Measurements from ENCODE around the gene TBCE.
"Not testable (repeated sequence)": the region's sequence is repeated elsewhere in the genome, so short reads cannot be mapped to it uniquely, and the experiment has no call there.

Gene TBCE

DNA sequence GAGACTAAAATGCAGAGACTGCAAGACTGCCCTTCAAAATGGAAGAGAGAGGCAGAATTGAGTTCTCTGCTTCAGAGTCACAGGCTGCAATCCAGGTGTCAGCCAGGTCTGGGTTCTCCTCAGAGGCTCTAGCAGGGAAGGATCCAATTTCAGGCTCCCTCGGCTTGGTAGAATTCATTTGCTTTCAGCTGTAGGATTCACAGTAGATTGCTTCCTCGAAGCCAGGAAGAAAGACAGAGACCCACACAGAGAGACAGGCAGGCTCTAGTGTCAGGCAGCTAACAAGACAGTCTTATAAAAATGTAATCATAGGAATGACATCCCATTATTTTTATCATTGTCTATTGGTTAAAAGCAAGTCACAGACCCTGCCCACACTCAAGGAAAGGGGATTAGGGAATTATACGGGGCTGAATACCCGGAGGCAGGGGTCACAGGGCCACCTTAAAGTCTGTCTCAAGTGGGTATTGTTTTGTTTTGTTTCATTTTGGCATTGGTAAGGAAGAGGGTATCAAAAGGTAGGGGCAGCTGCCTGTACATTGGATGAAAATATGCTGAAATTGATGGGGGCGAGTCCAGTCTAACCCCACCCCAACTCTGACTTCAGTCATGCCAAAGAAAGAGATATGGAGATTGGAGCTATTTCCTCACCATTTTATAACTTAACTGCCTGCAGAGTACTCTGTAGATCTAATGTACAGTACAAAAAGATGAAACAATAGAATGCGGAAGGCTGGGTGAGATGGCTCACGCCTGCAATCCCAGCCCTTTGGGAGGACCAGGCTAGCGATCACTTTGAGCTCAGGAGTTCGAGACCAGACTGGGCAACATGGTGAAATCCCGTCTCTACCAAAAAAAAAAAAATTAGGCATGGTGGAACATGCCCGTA lies 9.5 kb upstream of the TBCE start:
- DNase-seq: no peak

DNA sequence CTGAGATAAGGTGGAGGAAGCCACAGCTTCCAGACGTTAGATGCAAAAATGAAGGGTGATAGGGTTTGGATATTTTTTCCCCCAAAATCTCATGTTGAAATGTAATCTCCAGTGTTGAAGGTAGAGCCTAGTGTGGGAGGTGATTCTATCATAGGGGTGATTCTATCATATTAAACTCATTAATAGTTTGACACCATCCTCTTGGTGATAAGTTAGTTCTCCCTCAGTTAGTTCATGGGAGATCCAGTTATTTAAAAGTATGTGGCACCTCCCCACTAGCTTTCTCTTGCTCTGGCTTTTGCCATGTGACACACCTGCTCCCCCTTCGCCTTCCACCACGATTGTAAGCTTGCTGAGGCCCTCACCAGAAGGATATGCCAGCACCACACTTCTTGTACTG lies 8.3 kb upstream of the TBCE start:
- no peak for DNase-seq

DNA sequence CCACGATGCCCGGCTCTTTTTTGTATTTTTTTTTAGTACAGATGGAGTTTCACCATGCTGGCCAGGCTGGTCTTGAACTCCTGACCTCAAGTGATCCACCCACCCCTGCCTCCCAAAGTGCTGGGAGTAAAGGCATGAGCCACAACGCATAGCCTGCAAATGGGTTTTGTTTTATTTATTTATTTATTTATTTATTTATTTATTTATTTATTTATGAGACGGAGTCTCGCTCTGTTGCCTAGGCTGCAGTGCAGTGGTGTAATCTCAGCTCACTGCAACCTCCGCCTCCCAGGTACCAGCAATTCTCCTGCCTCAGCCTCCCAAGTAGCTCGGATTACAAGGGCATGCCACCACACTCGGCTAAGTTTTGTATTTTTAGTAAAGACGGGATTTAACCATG lies 3.0 kb upstream of the TBCE start:
- not testable (repeated sequence) for DNase-seq

DNA sequence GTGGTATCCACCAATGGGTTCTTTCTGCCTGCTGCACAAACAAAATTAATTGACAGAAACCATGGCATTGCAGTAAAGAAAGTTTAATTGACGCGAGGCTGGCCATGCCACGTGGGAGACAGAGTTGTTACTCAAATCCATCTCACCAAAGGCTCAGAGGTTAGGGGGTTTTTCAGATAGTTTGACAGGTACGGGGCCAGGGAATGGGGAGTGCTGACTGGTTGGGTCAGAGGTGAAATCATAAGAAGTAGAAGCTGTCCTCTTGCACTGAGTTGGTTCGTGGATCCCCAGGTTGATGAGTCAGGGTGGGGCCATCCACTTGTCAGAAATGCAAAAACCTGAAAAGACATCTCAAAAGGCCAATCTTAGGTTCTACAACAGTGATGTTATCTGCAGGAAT lies 941 bp upstream of the TBCE start:
- no peak for DNase-seq

DNA sequence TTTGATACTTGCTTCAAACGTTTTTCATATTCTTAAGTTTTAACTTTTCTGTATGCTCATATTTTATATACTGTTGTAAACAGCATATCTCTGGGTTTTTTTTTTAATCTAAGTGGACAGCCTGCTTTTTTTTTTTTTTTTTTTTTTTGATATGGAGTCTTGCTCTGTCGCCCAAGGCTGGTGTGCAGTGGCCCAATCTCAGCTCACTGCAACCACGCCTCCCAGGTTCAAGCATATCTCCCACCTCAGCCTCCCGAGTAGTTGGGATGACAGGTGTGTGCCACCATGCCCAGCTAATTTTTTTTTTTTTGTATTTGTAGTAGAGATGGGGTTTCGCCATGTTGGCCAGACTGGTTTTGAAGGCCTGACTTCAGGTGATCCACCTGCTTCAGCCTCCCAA lies 1.2 kb downstream of the TBCE start:
- no peak for DNase-seq

DNA sequence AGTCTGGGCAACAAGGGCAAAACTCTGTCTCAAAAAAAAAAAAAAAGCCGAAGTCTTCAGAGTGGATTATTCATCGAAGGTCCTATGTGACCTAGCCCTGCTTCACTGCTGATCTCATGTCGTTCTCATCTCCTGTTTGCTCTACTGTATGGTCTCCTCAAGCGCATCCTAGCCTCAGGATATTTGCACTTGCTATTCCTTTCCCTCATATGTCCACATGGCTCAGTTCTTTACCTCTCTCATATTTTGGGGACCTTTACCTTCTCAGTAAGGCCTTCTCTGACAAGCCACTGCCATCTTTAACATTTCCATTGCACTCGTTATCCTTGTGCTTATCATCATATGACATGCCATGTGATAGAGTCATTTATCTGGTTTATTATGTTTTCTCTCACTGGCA lies 2.6 kb downstream of the TBCE start:
- no peak for DNase-seq

DNA sequence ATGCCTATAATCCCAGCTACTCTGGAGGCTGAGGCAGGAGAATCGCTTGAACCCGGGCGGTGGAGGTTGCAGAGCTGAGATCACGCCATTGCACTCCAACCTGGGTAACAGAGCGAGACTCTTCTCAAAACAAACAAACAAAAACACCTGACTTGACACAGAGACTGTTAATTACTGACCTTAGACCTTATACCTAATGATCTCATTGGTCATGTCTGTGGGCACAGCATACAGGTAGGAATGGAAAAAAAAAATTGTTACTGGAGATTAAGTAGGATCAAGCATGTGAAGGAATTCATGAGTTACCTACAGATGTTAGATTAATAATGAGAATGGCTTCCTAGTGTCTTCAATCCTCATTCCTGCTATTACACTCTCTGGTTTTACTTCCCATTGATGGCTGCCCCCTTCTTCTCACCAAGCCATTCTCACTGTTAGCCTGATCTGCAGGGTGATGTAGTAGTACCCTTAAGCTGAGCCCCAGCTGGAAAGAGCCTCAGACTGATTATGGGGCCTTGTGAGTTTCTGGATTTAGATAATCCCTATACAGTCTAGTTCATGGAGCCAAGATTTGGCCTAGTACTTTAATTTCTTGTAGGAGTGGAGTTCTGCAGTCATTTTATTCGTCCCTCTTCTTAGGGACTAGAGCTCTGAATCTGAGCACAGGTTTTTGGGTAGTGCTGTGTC lies 8.8 kb downstream of the TBCE start:
- no peak for DNase-seq

DNA sequence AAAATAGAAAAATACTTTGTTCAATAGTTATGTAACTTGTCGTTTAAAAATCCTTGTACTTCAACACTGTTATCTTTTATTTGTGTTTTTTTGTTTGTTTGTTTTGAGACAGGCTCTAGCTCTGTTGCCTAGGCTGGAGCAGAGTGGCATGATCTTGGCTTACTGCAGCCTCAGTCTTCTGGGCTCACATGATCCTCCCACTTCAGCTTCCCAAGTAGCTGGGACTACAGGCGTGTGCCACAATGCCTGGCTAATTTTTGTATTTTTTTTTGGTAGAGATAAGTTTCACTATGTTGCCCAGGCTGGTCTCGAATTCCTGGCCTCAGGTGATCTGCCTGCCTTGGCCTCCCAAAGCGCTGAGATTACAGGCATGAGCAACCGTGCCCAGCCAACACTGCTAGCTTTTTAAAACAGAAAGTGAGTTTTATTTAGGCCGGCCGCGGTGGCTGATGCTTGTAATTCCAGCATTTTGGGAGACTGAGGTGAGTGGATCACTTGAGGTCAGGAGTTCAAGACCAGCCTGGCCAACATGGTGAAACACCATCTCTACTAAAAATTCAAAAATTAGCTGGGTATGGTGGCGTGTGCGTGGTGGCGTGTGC lies 11.0 kb downstream of the TBCE start:
- DNase-seq: not testable (repeated sequence)

DNA sequence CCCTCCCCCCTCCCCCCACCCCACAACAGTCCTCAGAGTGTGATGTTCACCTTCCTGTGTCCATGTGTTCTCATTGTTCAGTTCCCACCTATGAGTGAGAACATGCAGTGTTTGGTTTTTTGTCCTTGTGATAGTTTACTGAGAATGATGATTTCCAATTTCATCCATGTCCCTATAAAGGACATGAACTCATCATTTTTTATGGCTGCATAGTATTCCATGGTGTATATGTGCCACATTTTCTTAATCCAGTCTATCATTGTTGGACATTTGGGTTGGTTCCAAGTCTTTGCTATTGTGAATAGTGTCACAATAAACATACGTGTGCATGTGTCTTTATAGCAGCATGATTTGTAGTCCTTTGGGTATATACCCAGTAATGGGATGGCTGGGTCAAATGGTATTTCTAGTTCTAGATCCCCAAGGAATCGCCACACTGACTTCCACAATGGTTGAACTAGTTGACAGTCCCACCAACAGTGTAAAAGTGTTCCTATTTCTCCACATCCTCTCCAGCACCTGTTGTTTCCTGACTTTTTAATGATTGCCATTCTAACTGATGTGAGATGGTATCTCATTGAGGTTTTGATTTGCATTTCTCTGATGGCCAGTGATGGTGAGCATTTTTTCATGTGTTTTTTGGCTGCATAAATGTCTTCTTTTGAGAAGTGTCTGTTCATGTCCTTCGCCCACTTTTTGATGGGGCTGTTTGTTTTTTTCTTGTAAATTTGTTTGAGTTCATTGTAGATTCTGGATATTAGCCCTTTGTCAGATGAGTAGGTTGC lies 14.9 kb downstream of the TBCE start:
- not testable (repeated sequence) for DNase-seq

DNA sequence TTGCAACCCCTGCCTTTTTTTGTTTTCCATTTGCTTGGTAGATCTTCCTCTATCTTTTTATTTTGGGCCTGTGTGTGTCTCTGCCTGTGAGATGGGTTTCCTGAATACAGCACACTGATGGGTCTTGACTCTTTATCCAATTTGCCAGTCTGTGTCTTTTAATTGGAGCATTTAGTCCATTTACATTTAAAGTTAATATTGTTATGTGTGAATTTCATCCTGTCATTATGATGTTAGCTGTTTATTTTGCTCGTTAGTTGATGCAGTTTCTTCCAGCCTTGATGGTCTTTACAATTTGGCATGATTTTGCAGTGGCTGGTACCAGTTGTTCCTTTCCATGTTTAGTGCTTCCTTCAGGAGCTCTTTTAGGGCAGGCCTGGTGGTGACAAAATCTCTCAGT lies 18.4 kb downstream of the TBCE start:
- DNase-seq: not testable (repeated sequence)

DNA sequence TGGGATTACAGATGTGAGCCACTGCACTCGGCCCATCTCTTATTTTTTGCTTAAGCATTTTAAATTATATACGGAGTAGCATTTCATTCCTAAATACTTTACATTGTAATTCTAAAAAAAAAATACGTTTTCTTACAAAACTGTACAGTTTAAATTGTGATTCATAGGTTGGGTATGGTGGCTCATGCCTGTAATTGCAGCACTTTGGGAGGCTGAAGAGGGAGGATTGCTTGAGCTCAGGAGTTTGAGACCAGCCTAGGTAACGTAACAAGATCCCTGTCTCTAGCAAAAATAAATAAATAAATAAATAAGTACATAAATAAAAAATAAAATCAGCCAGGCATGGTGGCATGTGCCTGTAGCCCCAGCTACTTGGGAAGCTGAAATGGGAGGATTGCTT lies 24.6 kb downstream of the TBCE start:
- DNase-seq: no peak

DNA sequence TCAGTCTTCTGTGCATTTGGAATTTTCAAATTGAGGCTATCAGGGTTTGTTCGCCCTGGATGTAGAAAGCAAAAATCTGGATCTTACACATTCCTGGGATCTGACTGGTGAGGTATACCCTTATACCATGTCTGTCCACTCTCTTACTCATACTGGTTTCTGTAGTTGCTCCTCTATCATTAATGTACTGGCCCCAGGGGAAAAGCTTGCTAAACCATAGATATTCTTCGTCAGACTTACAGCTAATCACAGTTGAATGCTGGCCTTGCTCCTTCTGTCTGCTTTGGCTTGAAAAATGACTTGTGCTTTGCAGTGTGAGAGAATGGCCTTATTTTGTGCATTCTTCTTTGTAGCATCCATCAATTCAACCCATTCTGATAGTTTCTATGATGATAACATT lies 30.5 kb downstream of the TBCE start:
- no peak for DNase-seq

DNA sequence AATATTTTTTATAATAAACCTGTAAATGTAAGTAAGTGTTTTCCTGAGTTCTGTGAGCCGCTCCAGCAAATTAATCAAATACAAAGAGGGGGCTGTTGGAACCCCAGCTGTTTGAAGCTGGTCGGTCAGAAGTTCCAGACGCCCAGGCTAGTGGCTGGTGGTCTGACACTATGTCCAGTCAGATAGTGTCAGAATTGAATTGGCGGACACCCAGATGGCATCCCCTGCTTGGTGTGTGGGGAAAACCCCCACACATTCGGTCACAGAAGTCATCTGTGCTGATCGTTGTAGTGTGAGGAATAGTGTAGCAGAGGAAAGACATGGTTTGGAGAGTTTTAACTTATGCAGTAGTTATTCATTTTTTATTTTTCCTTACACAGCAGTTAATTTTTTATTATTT lies 32.4 kb downstream of the TBCE start:
- no peak for DNase-seq

DNA sequence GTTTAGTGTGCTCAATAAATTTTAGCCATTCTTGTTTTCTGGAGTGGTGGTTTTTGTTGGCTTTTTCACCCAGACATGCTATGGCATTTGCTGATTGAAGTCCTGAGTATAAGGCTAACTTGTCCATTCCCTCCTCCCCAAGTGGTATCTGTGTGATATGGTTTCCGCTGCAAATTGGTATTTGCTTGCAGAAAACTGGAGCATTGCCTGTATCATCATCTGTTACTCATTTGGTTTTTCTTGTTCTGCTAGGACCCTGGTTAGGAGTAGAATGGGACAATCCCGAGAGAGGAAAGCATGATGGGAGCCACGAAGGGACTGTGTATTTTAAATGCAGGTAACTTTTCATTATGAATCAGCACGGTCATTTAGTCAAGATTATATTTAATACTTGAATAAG lies 34.0 kb downstream of the TBCE start:
- DNase-seq: no peak

DNA sequence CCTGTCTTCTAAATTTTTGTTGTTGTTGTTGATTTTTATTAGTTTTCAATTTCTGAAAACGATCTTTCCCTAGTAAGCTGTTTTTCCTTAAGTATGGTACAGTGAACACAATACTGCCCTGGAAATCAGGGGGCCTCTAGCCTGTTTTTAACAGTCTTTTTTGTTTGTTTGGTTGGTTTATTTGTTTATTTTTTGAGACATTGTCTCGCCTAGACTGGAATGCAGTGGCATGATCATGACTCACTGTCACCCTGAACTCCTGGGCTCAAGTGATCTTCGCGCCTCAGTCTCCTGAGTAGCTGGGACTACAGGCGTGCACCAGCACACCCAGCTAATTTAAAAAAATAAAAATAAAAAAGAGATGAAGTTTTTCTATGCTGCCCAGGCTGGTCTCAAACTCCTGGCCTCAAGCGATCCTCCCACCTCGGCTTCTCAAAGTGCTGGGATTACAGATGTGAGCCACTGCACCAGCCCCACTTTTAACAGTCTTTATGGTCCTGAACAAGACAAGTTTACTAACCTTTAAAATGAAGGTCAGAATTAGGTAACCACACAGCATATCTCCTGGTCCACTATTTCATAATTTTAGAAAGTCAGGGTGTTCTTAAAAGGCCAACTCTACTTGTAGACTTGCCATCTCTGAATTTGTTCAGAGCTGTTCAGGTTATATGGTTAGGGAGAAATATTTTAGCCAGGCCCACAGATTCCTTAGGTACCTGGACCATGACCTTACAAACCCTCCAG lies 35.4 kb downstream of the TBCE start:
- no peak for DNase-seq

DNA sequence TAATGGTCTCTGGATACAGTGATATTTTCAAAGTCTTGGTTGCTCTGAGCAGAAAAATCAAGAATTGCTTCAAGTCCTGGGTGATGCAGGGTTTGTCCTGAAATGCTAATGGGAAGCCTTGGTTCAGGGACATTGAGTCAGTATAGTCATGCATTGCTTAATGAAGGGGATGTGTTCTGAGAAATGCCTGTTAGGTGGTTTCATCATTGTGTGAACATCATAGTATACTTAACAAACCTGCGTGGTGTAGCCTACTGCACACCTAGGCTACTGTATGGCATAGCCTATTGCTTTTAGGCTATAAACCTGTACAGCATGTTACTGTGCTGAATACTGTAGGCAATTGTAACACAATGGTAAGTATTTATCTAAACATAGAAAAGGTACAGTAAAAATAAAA lies 36.4 kb downstream of the TBCE start:
- DNase-seq: no peak

DNA sequence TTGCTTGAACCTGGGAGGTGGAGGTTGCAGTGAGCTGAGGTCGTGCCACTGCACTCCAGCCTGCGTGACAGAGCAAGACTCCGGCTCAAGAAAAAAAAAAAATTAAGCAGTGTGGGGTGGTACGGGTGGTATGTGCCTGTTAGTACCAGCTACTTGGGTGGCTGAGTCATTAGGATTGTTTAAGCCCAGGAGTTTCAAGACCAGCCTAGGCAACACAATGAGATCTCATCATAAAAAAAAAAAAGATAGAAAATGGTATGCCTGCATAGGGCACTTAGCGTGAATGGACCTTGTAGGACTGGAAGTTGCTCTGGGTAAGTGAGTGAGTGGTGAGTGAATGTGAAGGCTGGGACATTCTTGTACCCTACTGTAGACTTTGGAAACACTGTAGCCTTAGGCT lies 37.0 kb downstream of the TBCE start:
- DNase-seq: no peak

DNA sequence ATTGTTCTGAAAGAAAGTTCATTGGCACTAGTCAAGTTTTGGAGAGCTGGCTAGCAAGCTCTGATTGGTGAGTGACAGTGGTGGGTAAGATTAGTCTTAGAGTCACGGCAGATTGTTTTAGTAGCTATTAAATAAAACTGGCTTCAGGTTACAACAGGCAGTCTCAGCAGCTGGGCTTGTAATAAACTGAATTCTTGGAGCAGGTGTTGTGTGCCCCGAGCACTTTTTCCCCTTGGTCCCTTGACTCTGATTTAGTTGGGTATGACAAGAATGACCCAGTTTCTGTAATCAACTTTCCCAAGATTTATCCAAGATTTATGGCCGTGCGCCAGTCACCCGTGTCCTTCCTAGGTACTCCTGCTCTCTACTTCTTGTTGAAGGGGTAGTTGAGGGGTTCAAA lies 40.2 kb downstream of the TBCE start:
- no peak for DNase-seq

DNA sequence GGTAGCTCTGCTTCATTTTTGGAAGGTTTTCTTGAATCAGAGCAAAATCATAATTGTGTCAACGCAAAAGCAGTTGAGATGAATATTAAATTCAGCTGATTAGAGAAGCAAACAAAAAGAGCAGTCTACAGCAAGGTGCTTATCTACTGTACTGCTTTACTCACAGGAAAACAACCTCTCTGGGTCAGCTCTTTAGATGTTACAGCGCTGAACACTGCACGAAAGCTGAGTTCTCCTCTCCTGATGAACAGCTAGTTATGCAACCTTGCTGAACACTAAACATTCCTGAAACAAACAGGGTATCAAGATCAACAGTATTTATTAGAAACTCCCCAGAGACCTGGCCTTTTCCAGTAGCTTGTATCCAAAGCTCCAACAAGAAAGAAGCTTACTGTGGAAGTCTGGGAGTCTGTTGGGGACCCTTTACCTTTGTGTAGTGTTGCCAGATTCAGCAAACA lies 41.3 kb downstream of the TBCE start:
- DNase-seq: no peak

DNA sequence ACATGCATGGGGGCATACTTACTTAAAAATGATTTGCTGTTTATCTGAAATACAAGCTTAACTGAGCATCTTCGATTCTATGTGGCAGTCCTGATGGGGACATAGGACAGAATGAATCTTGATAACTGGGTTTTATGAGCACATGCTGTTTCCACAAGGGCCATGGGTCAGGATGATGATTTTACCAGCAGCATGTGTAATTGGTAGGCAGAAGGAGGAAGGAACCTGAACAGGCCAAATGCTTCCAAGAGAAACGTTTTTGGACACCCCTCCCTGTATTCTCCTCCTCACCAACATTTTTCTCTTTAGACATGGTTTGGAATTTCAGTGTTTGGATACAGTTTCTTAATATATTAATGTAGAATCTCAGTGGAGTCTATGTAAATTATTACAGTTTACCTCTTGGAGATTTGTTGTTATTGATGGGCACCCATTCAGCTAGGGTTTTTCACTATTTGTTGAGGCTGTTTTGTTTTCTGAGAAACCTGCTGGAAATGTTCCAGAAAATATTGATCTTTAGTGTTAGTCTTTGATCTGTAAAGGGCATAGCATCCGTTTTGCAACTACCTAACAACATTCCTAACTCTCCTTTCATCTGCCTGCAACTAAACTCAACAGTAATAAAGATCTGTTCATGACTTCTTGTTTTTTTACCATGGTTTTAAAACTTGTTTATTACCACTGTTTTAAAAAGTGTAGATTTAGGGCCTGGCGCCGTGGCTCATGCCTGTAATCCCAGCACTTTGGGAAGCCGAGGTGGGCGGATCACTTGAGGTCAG lies 42.0 kb downstream of the TBCE start:
- no peak for DNase-seq

DNA sequence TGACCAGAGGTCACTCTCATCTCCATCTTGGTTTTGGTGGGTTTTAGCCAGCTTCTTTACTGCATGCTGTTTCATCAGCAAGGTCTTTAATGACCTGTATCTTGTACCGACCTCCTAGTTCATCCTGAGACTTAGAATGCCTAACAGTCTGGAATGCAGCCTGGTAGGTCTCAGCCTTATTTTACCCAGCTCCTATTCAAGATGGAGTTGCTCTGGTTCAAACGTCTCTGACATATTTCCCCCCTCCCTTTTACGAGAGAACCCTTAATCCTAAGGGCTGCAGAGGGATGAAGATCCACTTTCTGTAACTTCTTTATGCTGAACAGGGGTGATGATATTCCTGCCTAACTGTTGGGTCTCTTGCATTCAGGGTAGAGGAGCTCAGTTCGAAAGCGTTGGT lies 43.2 kb downstream of the TBCE start:
- DNase-seq: no peak

All from NCI-H1694 treated with DMSO at 0.1 percent for 48 hours (cell line).